GM18508 (cell line): Measurements from ENCODE around the gene ADIRF.
"Not testable (repeated sequence)": the region's sequence is repeated elsewhere in the genome, so short reads cannot be mapped to it uniquely, and the experiment has no call there.

Experiments
- ATAC-seq: cut with Tn5 transposase; IDR thresholded peaks from one replicate; pipeline ENCODE4 v1.9.1; 2021; ENCODE audit warnings: moderate number of reproducible peaks; ENCODE audit not compliant: insufficient read depth, unreplicated experiment

The ADIRF gene

GRCh38 chr10:87019066-87019465 is 50.8 kb downstream of the ADIRF start:
- not testable (repeated sequence) for ATAC-seq

GRCh38 chr10:87019504-87019903 is 51.2 kb downstream of the ADIRF start:
- not testable (repeated sequence) for ATAC-seq

- ATAC-seq = not testable (repeated sequence)
Observed at GRCh38 chr10:87020056-87020455, 51.8 kb downstream of the ADIRF start, which contains the start of gene FAM25A. TSS of gene FAM25A (plus strand) at chr10:87020294. CDS start at chr10:87020325, 31 bp downstream.
